Epithelial cell of prostate (primary cell): ENCODE data around the gene XIRP2.

Experiments
- DNase-seq: peaks from one replicate; pipeline ENCODE4 v3.0.0-alpha.2; 2011; ENCODE audit warnings: low read depth, low spot score
- H3K27ac ChIP-seq: fragments of 450-650 bp; 2 replicates; pipeline ENCODE4 v1.5.1; 2017; ENCODE audit warnings: mild to moderate bottlenecking

XIRP2 gene

DNA sequence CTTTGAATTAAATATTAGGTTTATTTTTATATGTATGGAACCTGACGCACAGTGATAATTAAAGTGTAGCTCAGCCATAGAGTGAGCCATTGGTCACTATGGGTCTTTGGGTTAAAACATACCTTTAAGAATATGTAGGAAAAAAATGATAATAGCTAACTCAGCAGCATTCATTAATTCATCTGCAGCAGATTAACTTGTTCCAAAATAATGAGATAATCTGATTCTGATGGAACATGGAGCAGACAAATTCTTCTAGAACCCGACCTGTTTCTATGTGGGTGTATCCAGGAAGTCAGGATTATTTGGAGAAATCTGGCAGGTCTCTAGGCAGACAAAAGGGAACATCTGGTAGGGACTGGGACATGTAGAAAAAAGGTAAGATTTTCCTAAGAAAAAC lies at the start of gene XIRP2:
XIRP2 (plus strand) TSS at position 301 of the 400 bp plus-strand sequence. CDS start 15,003 bp downstream, outside the sequence.
- no peak for DNase-seq
- H3K27ac ChIP-seq = no peak within 1 kb of the TSS

- no peak for DNase-seq
- no peak overlapping the region for H3K27ac ChIP-seq
Observed at GRCh38 chr2:166841152-166841551, 47.1 kb upstream of the XIRP2 start.

DNA sequence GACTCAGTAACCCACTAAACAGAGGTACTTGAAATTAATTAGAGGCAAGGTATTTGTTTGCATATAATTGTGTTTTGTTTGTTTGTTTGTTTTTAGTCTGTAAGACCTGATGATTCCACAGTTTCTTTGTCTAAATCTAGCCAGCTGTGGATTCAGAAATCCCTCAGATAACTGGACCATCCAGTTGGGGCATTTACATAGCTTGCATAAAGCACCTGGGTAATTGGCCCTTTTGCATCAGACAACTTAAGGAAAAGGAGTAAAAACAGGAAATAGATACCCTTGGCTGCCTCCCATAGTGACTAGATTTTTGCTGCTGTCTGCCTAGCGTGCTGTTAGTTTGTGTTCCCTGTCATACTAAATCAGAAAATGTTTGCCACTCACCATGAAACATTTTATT lies 46.6 kb upstream of the XIRP2 start:
- DNase-seq = no peak
- no peak overlapping the region for H3K27ac ChIP-seq

GRCh38 chr2:166844111-166844510 lies 44.2 kb upstream of the XIRP2 start:
- no peak overlapping the region for H3K27ac ChIP-seq
- no peak for DNase-seq

GRCh38 chr2:166862468-166863132 lies 25.7 kb upstream of the XIRP2 start:
- no peak for DNase-seq
- H3K27ac ChIP-seq = no peak overlapping the region

DNA sequence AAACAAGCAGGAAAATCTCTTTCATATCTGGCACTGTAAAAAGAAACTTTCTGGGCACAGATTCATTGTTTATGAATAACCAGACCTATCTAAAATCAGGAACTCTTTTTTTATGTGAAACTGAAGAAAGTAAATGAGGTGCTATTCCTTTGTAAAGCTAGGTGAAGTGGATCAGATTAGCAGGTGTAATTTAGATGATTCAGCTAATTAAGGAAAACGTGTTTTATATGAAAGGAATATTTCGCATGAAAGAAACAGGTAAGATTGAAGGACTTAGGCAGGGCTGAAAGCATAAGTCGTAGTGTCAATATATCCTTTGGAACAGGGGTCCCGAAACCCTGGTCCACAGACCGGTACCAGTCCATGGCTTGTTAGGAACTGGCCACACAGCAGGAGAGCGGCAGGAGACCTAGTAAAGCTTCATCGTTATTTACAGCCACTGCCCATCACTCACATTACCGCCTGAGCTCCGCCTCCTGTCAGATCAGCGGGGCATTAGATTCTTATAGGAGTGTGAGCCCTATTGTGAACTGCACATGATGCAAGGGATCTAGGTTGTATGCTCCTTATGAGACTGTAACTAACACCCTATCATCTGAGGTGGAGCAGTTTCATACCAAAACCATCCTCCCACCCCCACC lies 20.3 kb upstream of the XIRP2 start:
- no peak overlapping the region for H3K27ac ChIP-seq
- DNase-seq = no peak

DNA sequence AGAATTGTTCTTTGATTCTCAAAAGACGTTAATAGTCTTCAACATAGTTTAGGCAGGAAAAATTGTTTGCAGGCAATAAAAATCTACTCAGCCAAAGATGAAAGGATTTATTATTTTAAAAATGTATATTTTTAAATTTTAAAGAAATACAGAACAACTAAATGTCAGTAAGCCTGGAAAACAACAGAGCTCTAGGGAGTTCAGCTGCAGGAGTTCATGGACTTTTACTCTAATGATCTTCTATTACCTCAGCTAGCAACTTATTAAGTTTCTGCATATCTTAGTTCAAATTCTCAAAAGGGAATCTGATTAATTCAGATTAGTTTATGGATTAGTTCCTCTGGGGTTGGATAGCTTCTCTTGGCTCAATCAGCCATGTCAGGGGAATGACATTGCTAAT lies 17.9 kb upstream of the XIRP2 start:
- DNase-seq = no peak
- no peak overlapping the region for H3K27ac ChIP-seq

DNA sequence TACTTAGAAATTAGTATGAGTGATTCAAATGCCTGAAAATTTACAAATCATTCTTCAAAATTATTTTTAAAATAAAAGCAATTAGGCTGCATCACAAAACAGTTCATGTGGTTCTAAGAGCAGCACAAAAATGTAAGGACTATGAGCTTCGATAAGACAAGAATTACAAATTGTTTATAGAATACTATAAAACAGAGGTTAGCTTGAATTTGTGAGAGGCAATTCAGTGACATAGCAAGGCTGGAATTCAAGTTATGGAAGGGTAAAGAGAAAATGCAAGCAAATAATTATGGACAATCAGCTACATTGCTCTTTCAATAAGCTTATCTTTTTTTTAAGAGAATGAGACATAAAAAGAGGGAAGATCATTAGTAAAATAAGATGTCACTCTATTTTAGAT lies 7.1 kb upstream of the XIRP2 start:
- no peak overlapping the region for H3K27ac ChIP-seq
- no peak for DNase-seq

GRCh38 chr2:166882851-166883250 lies 5.4 kb upstream of the XIRP2 start:
- no peak for DNase-seq
- no peak overlapping the region for H3K27ac ChIP-seq

DNA sequence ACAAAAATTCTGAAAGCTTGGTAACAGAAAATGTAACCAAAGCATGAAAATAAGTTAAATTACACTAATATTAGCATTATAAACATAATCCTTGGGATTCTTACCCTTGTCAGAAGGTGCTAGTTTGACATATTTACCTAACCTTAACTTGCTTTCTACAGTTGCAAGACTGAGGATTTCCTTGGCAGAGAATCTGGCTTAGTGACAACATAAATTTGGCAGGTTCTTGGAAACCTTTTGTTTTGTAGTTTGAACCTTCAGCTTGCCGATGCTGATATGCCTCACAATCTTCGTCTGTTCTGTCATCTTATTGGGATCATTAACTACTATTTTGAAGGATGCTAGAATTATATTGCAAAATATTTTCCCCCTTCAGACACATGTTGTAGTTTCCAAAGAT lies 3.4 kb downstream of the XIRP2 start:
- no peak overlapping the region for H3K27ac ChIP-seq
- DNase-seq = no peak

- no peak for DNase-seq
- no peak overlapping the region for H3K27ac ChIP-seq
Observed at GRCh38 chr2:166892397-166892796, 4.1 kb downstream of the XIRP2 start.

GRCh38 chr2:166895243-166895642 lies 7.0 kb downstream of the XIRP2 start:
- no peak for DNase-seq
- no peak overlapping the region for H3K27ac ChIP-seq

- H3K27ac ChIP-seq = no peak overlapping the region
- DNase-seq = no peak
Observed at GRCh38 chr2:166897666-166898065, 9.4 kb downstream of the XIRP2 start.

- DNase-seq = no peak
- no peak overlapping the region for H3K27ac ChIP-seq
Observed at GRCh38 chr2:166899676-166900075, 11.4 kb downstream of the XIRP2 start.

DNA sequence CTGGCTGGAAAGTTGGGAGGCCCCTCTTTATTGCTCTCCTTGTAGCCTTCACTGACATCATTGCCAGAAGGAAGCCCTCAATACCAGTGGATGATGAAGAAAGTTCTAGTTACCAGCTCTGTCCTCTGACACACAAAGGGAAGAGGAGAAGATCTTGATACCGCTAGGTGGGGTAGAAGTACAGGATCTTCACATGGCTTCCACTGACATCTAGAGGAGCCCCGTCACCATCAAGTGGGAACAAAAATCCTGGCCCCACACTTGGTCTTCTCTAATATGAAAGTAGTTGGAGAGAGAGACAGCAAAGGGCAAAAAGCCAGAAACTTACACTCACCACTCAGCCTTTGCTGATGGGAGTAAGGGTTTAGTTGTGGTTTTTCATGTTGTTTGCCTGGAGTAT lies 12.4 kb downstream of the XIRP2 start:
- H3K27ac ChIP-seq = no peak overlapping the region
- no peak for DNase-seq

- H3K27ac ChIP-seq = no peak overlapping the region
- no peak for DNase-seq
Observed at GRCh38 chr2:166901336-166901735, 13.1 kb downstream of the XIRP2 start.

GRCh38 chr2:166916987-166917386 lies 28.7 kb downstream of the XIRP2 start:
- no peak for DNase-seq
- H3K27ac ChIP-seq = no peak overlapping the region

DNA sequence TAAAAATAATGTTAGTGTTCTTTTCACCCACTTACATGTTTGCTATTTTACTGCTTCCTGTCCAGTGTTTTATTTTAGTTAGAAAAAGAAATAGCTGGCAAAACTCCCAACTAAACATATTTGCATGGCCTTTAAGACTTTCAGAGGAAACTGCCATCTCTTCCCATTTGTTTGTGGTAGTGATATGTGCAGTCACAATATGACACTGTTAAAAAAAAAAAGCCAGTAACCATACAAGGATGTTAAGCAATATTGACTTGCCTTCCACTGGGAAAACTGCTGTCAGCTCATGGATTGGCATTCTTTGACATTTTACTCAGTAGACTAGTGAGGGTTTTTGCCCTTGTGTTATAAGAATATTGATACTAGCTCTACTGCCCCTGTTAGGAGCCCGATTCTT lies 29.1 kb downstream of the XIRP2 start:
- H3K27ac ChIP-seq = no peak overlapping the region
- no peak for DNase-seq

DNA sequence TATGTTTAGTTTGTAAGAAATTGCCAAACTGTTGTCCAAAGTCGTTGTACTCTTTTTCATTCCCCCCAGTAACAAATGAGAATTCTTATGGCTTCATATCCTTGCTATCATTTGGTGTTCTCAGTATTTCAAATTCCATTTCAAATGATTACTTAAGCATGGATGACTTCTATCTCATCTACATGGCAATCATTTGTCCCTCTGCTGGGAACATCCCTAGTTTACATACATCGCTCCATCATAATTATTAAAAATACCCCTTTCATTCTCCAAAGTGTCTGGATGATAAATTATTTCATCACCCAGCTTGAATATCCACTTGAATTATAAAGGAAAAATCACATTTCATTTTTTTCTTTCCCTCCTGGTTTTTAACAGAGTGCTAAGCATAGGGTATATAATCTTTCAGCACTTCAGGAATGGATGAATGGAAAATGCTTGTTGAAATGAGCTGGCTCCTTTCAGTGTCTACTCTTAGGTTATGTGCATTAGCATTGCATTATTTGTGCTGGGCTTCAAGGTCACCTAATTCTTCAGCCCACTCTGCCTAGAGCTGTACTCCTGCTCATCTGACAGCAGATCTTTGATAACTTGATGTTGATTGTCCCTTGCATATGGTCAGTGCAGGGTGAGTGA lies 33.1 kb downstream of the XIRP2 start:
- no peak for DNase-seq
- H3K27ac ChIP-seq = no peak overlapping the region

DNA sequence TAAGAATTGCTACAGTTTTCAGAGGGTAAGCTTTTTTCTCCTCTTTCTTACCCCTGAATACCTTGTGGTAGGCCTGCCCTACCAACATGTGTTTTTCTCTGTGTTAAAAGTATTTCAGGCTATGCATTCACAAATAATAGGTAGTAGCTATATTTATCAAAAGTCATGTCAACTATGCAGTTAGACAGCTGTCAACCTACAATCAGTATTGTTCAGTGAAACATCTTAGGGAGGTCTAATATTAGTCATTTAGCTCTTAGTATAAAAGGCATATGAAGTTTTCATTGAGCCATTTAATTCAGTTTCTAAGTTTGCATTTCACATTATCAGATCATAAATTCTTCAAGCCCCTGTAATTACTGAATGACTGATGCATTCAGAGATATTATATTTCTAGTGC lies 36.7 kb downstream of the XIRP2 start:
- no peak overlapping the region for H3K27ac ChIP-seq
- no peak for DNase-seq

DNA sequence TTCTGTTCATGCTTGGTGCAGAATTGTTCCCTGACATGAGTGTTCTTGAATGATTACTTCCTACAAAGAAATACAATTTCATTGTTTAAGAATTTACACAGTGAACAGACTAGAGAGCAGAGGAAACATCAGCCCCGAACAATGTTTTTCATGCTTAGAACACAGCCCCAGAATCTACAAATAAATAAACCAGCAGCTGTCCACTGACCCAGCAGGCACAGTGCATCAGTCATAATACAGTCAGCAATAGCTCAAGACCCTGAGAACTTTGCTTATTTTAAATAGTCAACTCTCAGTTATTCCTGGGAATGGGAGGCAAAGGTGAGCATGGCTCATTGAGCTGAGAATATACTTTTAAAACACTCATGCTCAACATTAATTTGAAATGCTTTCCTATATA lies 38.4 kb downstream of the XIRP2 start:
- DNase-seq = no peak
- no peak overlapping the region for H3K27ac ChIP-seq

DNA sequence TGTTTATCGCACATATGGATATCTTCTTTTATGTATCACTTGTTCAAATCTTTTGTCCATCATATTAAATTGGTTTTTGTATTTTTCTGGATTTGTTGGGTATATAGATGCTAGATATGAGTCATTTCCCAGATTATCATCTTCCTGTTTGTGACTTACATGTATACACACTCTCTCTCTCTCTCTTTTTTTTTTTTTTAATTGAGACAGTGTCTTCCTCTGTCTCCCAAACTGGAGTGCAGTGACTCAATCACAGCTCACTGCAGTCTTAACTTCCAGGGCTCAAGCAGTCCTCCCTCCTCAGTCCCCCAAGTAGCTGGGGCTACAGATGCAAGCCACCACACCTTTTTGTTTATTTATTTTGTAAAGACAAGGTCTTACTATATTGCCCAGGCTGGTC lies 43.8 kb downstream of the XIRP2 start:
- no peak for DNase-seq
- no peak overlapping the region for H3K27ac ChIP-seq
